HepG2 (cell line): Measurements from ENCODE around the gene FASTK. TPM values are rescaled to one million over a fixed set of nuclear protein-coding genes. Genes with fewer than 3 reads are reported as not detected.

Experiments used
- BCL6 ChIP-seq: IDR thresholded peaks from 2 replicates; pipeline ENCODE4 v1.6.1; 2016; ENCODE audit warnings: missing genetic modification reagents, missing compliant biosample characterization
- FOXK1 ChIP-seq: sonication (generic); formaldehyde crosslinking; IDR thresholded peaks from 2 replicates; pipeline ENCODE4 v1.4.0; 2020; ENCODE audit warnings: low read depth, missing genetic modification reagents, borderline replicate concordance
- GZF1 ChIP-seq: sonication (generic); formaldehyde crosslinking; IDR thresholded peaks from 2 replicates; pipeline ENCODE4 v1.5.1; 2020; ENCODE audit warnings: mild to moderate bottlenecking, missing genetic modification reagents
- NFE2L1 ChIP-seq: sonication (generic); formaldehyde crosslinking; IDR thresholded peaks from 2 replicates; pipeline ENCODE4 v1.4.0; 2020; ENCODE audit warnings: missing genetic modification reagents, mild to moderate bottlenecking, borderline replicate concordance
- NFYB ChIP-seq: sonication (generic); formaldehyde crosslinking; IDR thresholded peaks from 2 replicates; pipeline ENCODE4 v1.4.0; 2020; ENCODE audit warnings: missing genetic modification reagents
- NR1H2 ChIP-seq: sonication (generic); formaldehyde crosslinking; IDR thresholded peaks from 2 replicates; pipeline ENCODE4 v1.8.1; 2022; ENCODE audit warnings: low read depth, missing genetic modification reagents, borderline replicate concordance
- PITX1 ChIP-seq: sonication (generic); formaldehyde crosslinking; IDR thresholded peaks from 2 replicates; pipeline ENCODE4 v1.5.1; 2020; ENCODE audit warnings: mild to moderate bottlenecking, missing genetic modification reagents
- RORA ChIP-seq: sonication (generic); formaldehyde crosslinking; IDR thresholded peaks from 2 replicates; pipeline ENCODE4 v1.5.0; 2020; ENCODE audit warnings: mild to moderate bottlenecking, missing genetic modification reagents, moderate library complexity
- SIX4 ChIP-seq: sonication (generic); formaldehyde crosslinking; IDR thresholded peaks from 2 replicates; pipeline ENCODE4 v1.4.0; 2020; ENCODE audit warnings: missing genetic modification reagents
- SMYD3 ChIP-seq: sonication (generic); formaldehyde crosslinking; IDR thresholded peaks from 2 replicates; pipeline ENCODE4 v1.8.1; 2023; ENCODE audit warnings: mild to moderate bottlenecking, missing genetic modification reagents
- SRF ChIP-seq: IDR thresholded peaks from 2 replicates; pipeline ENCODE4 v1.6.1; 2011; ENCODE audit warnings: mild to moderate bottlenecking, low read depth, low read length, moderate library complexity
- TARDBP ChIP-seq: sonication (generic); formaldehyde crosslinking; IDR thresholded peaks from 2 replicates; pipeline ENCODE4 v1.8.0; 2022; ENCODE audit warnings: mild to moderate bottlenecking, missing genetic modification reagents
- ZNF224 ChIP-seq: sonication (generic); formaldehyde crosslinking; IDR thresholded peaks from 2 replicates; pipeline ENCODE4 v1.5.0; 2020; ENCODE audit warnings: mild to moderate bottlenecking, missing genetic modification reagents
- ZNF3 ChIP-seq: IDR thresholded peaks from 2 replicates; pipeline ENCODE4 v1.7.0; 2017; ENCODE audit warnings: inconsistent platforms
- ZNF446 ChIP-seq: sonication (generic); formaldehyde crosslinking; IDR thresholded peaks from 2 replicates; pipeline ENCODE4 v1.5.0; 2020; ENCODE audit warnings: mild to moderate bottlenecking, missing genetic modification reagents
- ZNF460 ChIP-seq: sonication (generic); formaldehyde crosslinking; IDR thresholded peaks from 2 replicates; pipeline ENCODE4 v1.5.1; 2020; ENCODE audit warnings: missing genetic modification reagents, mild to moderate bottlenecking, borderline replicate concordance
- ZNF557 ChIP-seq: sonication (generic); formaldehyde crosslinking; IDR thresholded peaks from 2 replicates; pipeline ENCODE4 v1.4.0; 2020; ENCODE audit warnings: missing genetic modification reagents
- ZNF572 ChIP-seq: sonication (generic); formaldehyde crosslinking; IDR thresholded peaks from 2 replicates; pipeline ENCODE4 v1.5.1; 2020; ENCODE audit warnings: mild to moderate bottlenecking, missing genetic modification reagents
- ZNF674 ChIP-seq: sonication (generic); formaldehyde crosslinking; IDR thresholded peaks from 2 replicates; pipeline ENCODE4 v1.5.0; 2020; ENCODE audit warnings: low read depth, mild to moderate bottlenecking, missing genetic modification reagents
- ZNF766 ChIP-seq: sonication (generic); formaldehyde crosslinking; IDR thresholded peaks from 2 replicates; pipeline ENCODE4 v1.5.0; 2020; ENCODE audit warnings: missing genetic modification reagents, borderline replicate concordance
- polyA plus RNA-seq, 8 experiments: library from polyadenylated mRNA; depleted of rRNA in 3 of 8; stranded (reverse) in 7 of 8; unstranded in 1 of 8; fragments of >200 nt; fragmentation: Illumina TruSeq in 4 of 8; extraction: Trizol in 4 of 8; gene quantifications; 2 replicates each; pipeline versions ENCODE4 v1.2.1 to v1.2.3, GENCODE V29; 2011 to 2016; ENCODE audit warnings: low read depth in 4 of 8, missing spikeins in 1 of 8, mixed read lengths in 1 of 8; ENCODE audit not compliant: insufficient read depth in 1 of 8
- total RNA-seq, 5 experiments: library from RNA; depleted of rRNA; stranded (reverse); fragments of >200 nt; fragmentation: Illumina TruSeq; extraction: Trizol; gene quantifications; 2 replicates each; pipeline ENCODE4 v1.2.3, GENCODE V29; 2016; ENCODE audit warnings: low read depth in 1 of 5
- TF ChIP-seq, protein P1 (sequence below): fragments of 450-650 bp; IDR thresholded peaks from 2 replicates; pipeline ENCODE4 v1.6.1; 2016
- TF ChIP-seq, protein P2 (sequence below): sonication (generic); formaldehyde crosslinking; IDR thresholded peaks from 2 replicates; pipeline ENCODE4 v1.5.1; 2020; ENCODE audit warnings: mild to moderate bottlenecking, missing genetic modification reagents, moderate library complexity
- TF ChIP-seq, protein P3 (sequence below): fragments of 450-650 bp; IDR thresholded peaks from 2 replicates; pipeline ENCODE4 v1.6.1; 2017; ENCODE audit warnings: mild to moderate bottlenecking

FASTK gene
- total and polyA plus RNA-seq, 2 of the 13 experiments (the other 11 are each of a cell fraction or from before 2014, with no cell fraction given) = 52.9 to 55.7 TPM

DNA sequence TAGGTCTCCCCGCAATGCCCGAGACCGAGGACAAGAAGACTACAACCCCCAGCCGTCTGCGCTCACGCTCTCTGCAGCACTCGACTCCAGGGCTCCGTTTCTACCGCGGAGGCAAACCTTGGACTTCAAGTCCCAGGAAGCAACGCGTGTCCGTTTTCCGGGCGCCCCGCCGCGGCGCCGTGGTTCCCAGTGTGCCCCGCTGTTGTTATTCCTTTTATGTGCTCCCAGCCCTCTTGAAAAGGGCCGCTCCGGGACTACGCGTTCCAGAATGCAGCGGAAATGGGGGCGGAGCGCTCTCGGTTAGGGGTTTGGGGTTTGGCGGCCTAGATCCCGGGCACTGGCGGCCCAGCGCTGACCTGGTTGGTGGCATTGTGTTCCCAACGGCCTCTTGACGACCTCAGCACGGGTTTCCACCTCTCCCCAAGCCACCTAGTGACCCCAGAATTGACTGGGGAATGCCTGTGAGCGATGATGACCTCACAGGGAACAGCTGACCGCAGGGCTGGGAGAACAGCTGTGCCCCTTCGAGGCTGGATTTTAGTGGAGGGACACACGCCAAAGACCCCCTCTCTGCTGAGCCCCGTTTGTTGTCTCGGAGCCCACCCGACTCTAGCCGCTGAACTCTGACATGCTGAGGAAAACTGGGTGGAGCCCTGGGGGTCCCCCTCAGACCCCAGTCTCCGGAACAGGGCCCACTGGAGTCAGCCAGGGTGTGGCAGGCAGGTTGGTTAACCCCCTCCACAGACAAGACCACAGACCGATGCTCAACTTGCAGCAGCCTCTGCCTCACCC is 22.4 kb downstream of the FASTK start (continued):
- TF ChIP-seq, protein P1, sequence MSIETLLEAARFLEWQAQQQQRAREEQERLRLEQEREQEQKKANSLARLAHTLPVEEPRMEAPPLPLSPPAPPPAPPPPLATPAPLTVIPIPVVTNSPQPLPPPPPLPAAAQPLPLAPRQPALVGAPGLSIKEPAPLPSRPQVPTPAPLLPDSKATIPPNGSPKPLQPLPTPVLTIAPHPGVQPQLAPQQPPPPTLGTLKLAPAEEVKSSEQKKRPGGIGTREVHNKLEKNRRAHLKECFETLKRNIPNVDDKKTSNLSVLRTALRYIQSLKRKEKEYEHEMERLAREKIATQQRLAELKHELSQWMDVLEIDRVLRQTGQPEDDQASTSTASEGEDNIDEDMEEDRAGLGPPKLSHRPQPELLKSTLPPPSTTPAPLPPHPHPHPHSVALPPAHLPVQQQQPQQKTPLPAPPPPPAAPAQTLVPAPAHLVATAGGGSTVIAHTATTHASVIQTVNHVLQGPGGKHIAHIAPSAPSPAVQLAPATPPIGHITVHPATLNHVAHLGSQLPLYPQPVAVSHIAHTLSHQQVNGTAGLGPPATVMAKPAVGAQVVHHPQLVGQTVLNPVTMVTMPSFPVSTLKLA = peak; percentile 73; the same call in 1 of the 2 replicates
- TF ChIP-seq FOXK1 (CRISPR knock-in tag) (peak; percentile 95), RORA (CRISPR knock-in tag) (no peak), BCL6 (CRISPR knock-in tag) (no peak), TARDBP (CRISPR knock-in tag) (peak; percentile 52; the same call in 1 of the 2 replicates), SMYD3 (CRISPR knock-in tag) (no peak; the same call in 1 of the 2 replicates), ZNF766 (CRISPR knock-in tag) (no peak; the same call in 1 of the 2 replicates), NFYB (CRISPR knock-in tag) (no peak; the same call in none of the 2 replicates), ZNF572 (CRISPR knock-in tag) (no peak), ZNF674 (CRISPR knock-in tag) (peak; percentile 5; the same call in 1 of the 2 replicates), SRF (peak; percentile 89), NR1H2 (no peak), GZF1 (CRISPR knock-in tag) (no peak), ZNF446 (CRISPR knock-in tag) (no peak), NFE2L1 (CRISPR knock-in tag) (0 out of 2 replicates have a peak, but pooled peaks have one; percentile 55), SIX4 (peak; percentile 60), ZNF224 (CRISPR knock-in tag) (0 out of 2 replicates have a peak, but pooled peaks have one; percentile 16), ZNF557 (no peak), PITX1 (CRISPR knock-in tag) (no peak), ZNF460 (CRISPR knock-in tag) (no peak), ZNF3 (CRISPR knock-in tag) (no peak)
- TF ChIP-seq, protein P2, sequence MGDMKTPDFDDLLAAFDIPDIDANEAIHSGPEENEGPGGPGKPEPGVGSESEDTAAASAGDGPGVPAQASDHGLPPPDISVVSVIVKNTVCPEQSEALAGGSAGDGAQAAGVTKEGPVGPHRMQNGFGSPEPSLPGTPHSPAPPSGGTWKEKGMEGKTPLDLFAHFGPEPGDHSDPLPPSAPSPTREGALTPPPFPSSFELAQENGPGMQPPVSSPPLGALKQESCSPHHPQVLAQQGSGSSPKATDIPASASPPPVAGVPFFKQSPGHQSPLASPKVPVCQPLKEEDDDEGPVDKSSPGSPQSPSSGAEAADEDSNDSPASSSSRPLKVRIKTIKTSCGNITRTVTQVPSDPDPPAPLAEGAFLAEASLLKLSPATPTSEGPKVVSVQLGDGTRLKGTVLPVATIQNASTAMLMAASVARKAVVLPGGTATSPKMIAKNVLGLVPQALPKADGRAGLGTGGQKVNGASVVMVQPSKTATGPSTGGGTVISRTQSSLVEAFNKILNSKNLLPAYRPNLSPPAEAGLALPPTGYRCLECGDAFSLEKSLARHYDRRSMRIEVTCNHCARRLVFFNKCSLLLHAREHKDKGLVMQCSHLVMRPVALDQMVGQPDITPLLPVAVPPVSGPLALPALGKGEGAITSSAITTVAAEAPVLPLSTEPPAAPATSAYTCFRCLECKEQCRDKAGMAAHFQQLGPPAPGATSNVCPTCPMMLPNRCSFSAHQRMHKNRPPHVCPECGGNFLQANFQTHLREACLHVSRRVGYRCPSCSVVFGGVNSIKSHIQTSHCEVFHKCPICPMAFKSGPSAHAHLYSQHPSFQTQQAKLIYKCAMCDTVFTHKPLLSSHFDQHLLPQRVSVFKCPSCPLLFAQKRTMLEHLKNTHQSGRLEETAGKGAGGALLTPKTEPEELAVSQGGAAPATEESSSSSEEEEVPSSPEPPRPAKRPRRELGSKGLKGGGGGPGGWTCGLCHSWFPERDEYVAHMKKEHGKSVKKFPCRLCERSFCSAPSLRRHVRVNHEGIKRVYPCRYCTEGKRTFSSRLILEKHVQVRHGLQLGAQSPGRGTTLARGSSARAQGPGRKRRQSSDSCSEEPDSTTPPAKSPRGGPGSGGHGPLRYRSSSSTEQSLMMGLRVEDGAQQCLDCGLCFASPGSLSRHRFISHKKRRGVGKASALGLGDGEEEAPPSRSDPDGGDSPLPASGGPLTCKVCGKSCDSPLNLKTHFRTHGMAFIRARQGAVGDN = peak; percentile 73
- TF ChIP-seq, protein P3, sequence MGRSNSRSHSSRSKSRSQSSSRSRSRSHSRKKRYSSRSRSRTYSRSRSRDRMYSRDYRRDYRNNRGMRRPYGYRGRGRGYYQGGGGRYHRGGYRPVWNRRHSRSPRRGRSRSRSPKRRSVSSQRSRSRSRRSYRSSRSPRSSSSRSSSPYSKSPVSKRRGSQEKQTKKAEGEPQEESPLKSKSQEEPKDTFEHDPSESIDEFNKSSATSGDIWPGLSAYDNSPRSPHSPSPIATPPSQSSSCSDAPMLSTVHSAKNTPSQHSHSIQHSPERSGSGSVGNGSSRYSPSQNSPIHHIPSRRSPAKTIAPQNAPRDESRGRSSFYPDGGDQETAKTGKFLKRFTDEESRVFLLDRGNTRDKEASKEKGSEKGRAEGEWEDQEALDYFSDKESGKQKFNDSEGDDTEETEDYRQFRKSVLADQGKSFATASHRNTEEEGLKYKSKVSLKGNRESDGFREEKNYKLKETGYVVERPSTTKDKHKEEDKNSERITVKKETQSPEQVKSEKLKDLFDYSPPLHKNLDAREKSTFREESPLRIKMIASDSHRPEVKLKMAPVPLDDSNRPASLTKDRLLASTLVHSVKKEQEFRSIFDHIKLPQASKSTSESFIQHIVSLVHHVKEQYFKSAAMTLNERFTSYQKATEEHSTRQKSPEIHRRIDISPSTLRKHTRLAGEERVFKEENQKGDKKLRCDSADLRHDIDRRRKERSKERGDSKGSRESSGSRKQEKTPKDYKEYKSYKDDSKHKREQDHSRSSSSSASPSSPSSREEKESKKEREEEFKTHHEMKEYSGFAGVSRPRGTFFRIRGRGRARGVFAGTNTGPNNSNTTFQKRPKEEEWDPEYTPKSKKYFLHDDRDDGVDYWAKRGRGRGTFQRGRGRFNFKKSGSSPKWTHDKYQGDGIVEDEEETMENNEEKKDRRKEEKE = no peak
